ENCODE data around the gene ZNF189.

Gene ZNF189

GRCh38 chr9:101398068-101398929, at the start of gene ZNF189, which contains the start of gene MRPL50:
Gene ZNF189, plus strand, starts transcription at chr9:101398851. Its CDS starts 306 bp downstream, at chr9:101399157.
Gene MRPL50, minus strand, starts transcription at chr9:101398618. Its CDS starts 26 bp downstream, at chr9:101398592.
- DNase-seq: peak; percentile 99

- DNase-seq: no peak
Observed at GRCh38 chr9:101350285-101350684, 48.4 kb upstream of the ZNF189 start.

- no peak for DNase-seq
Observed at GRCh38 chr9:101352892-101353463, 45.7 kb upstream of the ZNF189 start.

GRCh38 chr9:101353683-101354082, 45.0 kb upstream of the ZNF189 start:
- DNase-seq: no peak

GRCh38 chr9:101354143-101354764, 44.4 kb upstream of the ZNF189 start:
- no peak for DNase-seq

- no peak for DNase-seq
Observed at GRCh38 chr9:101354765-101355708, 43.6 kb upstream of the ZNF189 start.

GRCh38 chr9:101356619-101357018, 42.0 kb upstream of the ZNF189 start:
- DNase-seq: no peak

- no peak for DNase-seq
Observed at GRCh38 chr9:101359679-101360078, 39.0 kb upstream of the ZNF189 start.

GRCh38 chr9:101360647-101361046, 38.0 kb upstream of the ZNF189 start:
- no peak for DNase-seq

GRCh38 chr9:101362450-101362849, 36.2 kb upstream of the ZNF189 start:
- DNase-seq: no peak

- DNase-seq: no peak
Observed at GRCh38 chr9:101365181-101365580, 33.5 kb upstream of the ZNF189 start.

- no peak for DNase-seq
Observed at GRCh38 chr9:101366038-101366756, 32.5 kb upstream of the ZNF189 start.

- DNase-seq: no peak
Observed at GRCh38 chr9:101367323-101367722, 31.3 kb upstream of the ZNF189 start.

- DNase-seq: no peak
Observed at GRCh38 chr9:101369286-101369685, 29.4 kb upstream of the ZNF189 start.

GRCh38 chr9:101369884-101370531, 28.6 kb upstream of the ZNF189 start:
- DNase-seq: no peak

GRCh38 chr9:101371813-101372212, 26.8 kb upstream of the ZNF189 start:
- no peak for DNase-seq

GRCh38 chr9:101372327-101373118, 26.1 kb upstream of the ZNF189 start:
- DNase-seq: no peak

GRCh38 chr9:101375546-101375945, 23.1 kb upstream of the ZNF189 start:
- no peak for DNase-seq

- DNase-seq: no peak
Observed at GRCh38 chr9:101376111-101376848, 22.4 kb upstream of the ZNF189 start.

GRCh38 chr9:101380295-101380694, 18.4 kb upstream of the ZNF189 start:
- DNase-seq: no peak
